GM19023 (cell line): ENCODE data around the gene FAM53A.
"Not testable (repeated sequence)": the region's sequence is repeated elsewhere in the genome, so short reads cannot be mapped to it uniquely, and the experiment has no call there.

Experiments
- ATAC-seq: cut with Tn5 transposase; IDR thresholded peaks from one replicate; pipeline ENCODE4 v1.9.1; 2021; ENCODE audit warnings: mild to moderate bottlenecking, moderate library complexity; ENCODE audit not compliant: unreplicated experiment

FAM53A gene

DNA sequence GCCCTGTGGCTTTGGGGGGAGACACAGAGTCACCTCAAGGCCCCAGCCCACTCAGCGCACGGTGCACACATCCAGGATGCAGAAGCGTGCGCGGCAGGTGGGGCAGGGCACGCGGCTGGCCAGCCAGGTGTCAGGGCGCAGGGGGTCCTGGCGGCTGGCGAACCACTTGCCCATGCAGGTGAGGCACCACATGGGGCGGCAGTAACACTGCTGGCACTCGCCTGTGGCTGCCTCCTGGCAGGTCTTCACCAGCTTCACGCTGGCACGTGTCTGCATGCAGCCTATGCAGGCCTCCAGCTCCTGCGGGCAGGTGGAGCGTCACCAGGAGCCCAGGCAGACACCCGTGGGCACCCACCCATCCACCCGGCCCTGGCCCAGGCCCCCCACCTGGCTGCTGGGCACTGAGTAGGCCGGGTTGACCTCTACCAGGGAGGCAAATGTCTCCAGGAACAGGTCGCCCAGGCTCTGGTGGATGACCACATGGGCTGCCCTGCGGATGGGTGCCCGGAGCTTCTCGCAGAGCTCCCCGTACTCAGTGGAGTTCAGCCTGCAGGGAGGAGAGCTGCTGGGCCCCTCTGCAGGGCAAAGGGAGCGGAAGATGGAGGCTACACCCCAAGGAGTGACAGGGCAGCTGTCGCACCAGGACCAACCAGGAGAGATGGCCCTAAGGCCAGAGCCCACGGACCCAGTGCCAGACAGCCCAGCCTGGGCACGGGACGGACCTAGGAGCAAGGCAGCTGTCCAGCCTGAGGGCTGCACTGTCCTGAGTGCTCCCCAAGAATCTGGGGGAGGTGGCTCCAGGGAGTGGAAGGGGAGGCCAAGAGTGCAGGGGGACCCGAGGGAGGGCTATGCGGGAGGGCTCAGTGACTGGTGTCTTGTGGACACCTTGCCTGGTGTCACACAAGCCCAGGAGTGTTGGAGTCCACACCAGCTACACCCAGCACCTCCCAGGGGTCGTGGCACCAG is 33.3 kb upstream of the FAM53A start:
- no peak for ATAC-seq

DNA sequence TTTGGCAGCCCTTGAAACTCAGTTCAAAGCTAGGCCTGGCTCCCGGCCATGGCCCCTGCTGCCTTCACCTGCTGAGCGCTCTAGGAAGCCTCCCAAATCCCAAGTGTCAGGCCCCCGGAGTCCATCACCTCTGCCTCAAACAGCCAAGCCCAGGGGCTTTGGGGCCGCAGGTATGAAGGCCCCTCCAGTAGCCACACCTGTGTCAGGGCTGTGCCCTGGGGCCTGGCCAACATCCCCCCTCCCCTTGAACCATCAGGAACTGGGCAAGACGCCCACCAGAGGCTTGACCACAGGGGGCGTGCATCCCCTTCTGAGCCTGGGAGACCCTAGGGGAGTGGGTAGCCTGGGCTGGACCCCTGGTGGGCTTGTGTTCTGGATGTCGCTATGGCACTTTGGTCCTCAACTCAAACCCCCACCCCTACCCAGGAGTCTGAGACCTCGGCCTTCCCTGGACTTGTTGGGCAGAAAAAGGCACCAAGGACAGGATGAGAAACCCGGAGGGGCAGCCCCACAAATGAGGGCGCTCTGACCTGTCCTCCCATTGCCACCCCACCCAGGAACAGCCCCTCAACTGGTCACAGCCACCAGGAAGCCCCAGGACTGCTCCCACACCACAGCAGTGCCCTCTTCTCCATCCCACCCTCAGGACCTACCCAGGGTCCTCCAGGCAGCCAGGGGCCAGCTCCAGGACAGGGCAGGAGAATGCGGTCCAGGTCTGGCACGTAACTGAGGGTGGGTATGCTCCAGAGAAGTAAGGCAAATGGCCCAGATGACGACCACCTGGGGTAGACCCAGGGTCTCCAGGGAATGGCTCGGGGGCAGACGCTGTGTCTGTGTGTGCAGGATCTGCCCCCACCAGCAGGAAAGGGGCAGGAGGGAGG is 32.2 kb upstream of the FAM53A start:
- no peak for ATAC-seq

GRCh38 chr4:1715002-1715758 is 31.1 kb upstream of the FAM53A start:
- no peak for ATAC-seq

- no peak for ATAC-seq
Measured at GRCh38 chr4:1714303-1715001, 30.3 kb upstream of the FAM53A start.

- peak; percentile 6 for ATAC-seq
Measured at GRCh38 chr4:1713003-1713851, 29.1 kb upstream of the FAM53A start.

DNA sequence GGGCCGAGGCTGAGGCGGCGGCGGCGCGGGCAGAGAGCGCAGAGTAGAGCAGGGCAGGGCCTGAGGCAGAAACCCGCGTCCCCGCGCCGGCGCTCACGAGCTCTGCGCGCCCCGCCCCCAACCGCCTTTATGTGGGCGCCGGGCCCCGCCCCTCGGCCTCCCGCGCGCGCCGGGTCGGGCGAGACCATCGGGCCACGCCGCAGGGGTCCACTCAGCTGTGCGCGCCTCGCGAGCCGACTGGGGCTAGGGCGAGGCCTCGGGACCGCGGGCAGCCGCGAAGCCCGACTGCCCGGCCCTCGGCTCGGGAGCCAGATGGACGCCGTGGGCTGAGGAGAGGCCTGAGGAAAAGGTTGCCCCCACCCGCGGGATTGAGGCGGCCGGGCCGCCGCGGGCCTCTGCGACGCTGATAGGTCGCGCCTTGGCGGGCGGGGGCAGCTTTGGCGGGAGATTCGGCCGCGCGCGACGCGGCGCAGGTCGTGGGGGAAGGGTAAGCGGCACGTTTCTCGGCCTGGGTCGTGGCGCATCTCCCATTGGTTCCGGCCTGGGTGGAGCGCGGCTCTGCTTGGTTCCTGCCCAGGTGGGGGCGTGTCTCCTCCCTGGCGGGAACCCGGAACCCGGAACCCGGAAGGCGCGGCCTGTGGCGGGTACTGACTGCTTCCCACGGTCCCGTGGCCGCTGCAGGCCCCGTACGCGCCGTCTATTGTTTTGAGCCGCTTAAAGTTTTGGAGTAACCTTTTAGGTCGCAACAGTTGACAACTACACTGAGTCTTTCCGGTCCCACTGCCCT is 28.3 kb upstream of the FAM53A start, which contains the start of gene SLBP:
Gene SLBP (minus strand): TSS at position 104 of the 787 bp plus-strand sequence. CDS start 131 bp downstream, outside the sequence.
- ATAC-seq = peak; percentile 77

GRCh38 chr4:1711571-1712215 is 27.6 kb upstream of the FAM53A start:
- ATAC-seq = peak; percentile 1

- no peak for ATAC-seq
Measured at GRCh38 chr4:1711055-1711570, 27.0 kb upstream of the FAM53A start.

DNA sequence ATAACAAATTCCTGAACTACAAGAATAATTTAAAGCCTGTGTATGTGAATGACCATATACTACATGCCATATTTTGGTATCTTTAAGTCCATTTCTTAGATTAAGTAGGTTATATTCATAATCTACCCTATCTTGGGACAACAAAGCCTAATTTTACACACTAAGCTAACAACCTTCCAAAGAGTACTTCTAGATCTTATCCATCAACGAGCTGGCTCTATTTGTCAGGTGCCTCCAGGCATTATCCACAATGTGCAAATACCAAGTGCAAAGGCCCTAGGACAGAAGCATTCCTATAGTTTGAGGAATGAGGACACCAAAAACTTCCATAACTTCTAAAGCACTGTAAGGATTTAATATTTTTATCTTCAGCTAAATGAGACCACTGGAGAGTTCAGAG is 24.5 kb upstream of the FAM53A start:
- ATAC-seq = no peak

- no peak for ATAC-seq
Measured at GRCh38 chr4:1706358-1706757, 22.2 kb upstream of the FAM53A start.

DNA sequence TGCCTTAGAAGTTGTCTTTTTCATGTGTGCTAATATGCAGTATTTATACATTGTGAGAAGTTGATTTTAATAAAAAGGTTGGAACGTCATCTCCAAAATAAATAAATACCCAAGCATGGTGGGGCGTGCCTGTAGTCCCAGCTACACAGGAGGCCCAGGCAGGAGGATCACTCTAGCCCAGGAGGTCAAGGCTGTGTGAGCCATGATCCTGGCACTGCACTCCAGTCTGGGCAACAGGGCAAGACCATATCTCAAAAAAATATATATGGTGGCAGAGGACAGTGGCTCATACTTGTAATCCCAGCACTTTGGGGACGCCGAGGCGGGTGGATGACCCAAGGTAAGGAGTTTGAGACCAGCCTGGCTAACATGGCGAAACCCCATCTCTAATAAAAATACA is 21.6 kb upstream of the FAM53A start:
- no peak for ATAC-seq

- ATAC-seq = no peak
Measured at GRCh38 chr4:1703867-1704266, 19.8 kb upstream of the FAM53A start.

GRCh38 chr4:1701671-1702070 is 17.6 kb upstream of the FAM53A start:
- ATAC-seq = not testable (repeated sequence)

DNA sequence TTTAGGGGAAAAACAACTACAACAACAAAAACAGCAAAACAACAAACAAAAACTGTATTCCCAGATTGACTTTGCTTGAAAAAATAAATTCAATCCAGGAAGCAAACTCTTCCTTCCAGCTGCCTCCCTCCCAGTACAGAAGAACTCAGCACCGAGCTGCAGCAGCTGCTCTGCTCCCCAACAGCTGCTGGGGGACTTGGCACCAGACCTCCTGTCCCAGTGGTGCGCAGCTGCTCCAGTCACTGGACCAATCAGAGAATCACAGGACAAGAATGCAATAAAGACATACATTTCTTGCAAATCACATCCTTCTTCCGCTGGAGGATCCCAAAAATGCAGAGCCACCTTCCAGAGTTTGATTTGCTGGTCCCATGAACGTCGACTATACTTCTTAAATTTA is 11.8 kb upstream of the FAM53A start:
- ATAC-seq = no peak

DNA sequence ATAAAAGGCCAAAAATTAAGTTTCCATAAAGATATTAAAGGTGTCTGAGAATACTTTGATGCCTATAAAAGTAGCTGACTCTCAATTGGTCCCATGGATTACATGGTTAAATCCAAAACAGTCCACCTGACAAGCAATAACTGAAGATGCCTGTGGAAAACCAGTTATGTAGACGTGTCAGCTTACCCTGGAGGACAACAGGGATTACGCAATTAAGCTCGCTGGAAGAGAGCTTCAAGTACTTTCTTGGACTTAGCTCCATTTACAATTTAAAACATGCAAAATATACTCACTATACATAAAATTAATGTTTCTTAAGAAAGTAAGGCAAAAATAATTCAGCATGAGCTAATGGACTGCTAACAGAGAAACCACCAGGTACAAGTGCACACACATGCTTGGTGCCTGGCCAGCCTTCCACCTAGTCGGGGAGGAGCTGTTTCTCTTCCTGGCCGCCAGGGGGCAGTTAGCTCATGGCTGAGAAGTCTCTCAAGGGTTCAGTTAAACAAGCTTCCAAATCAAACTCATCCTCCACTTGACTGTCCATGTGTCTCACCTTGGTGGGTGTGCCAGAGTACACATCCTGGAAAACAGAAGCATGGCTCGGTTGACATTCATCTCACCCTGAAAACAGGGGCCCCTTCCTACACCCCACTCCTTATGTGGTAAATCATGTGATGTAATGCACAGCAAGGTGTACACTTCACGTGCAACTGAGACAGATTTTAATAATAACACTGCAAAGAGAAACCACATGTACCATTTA is 9.2 kb upstream of the FAM53A start:
- ATAC-seq = peak; percentile 72

GRCh38 chr4:1691737-1692373 is 7.7 kb upstream of the FAM53A start:
- ATAC-seq = no peak

- no peak for ATAC-seq
Measured at GRCh38 chr4:1690698-1691097, 6.6 kb upstream of the FAM53A start.
